Calu3 (cell line): ENCODE data around the gene DNAJC28. TPM values are rescaled to one million over a fixed set of nuclear protein-coding genes. Genes with fewer than 3 reads are reported as not detected.
"Not testable (repeated sequence)": the region's sequence is repeated elsewhere in the genome, so short reads cannot be mapped to it uniquely, and the experiment has no call there.

Experiments used
- BruUV-seq: library from RNA; stranded (reverse); fragments of 400-500 nt; replicated peaks from 2 replicates; lab custom pipeline; 2021; lab: Mats Ljungman, UMichigan
- CTCF ChIA-PET: fragments of 300-600 bp; sonication (Branson Sonifier 250); formaldehyde crosslinking; loops from one replicate; lab custom pipeline; 2022; ENCODE audit warnings: antibody characterized with exemption; lab: Charles Lee
- DNase-seq: peaks from one replicate; pipeline ENCODE4 v3.0.0; 2022
- H3K27ac Mint-ChIP-seq: one replicate; pipeline ENCODE4 v1.8.0; 2022; ENCODE audit warnings: mixed read lengths; ENCODE audit not compliant: unreplicated experiment
- H3K27me3 Mint-ChIP-seq: one replicate; pipeline ENCODE4 v1.8.0; 2022; ENCODE audit warnings: mixed read lengths; ENCODE audit not compliant: unreplicated experiment
- H3K36me3 Mint-ChIP-seq: one replicate; pipeline ENCODE4 v1.8.0; 2022; ENCODE audit warnings: mild to moderate bottlenecking, moderate library complexity, mixed read lengths; ENCODE audit not compliant: insufficient read depth, unreplicated experiment
- H3K4me1 Mint-ChIP-seq: one replicate; pipeline ENCODE4 v1.8.0; 2022; ENCODE audit warnings: mild to moderate bottlenecking, low read depth, mixed read lengths; ENCODE audit not compliant: unreplicated experiment
- H3K4me3 Mint-ChIP-seq: one replicate; pipeline ENCODE4 v1.8.0; 2022; ENCODE audit warnings: mild to moderate bottlenecking, low read depth, moderate library complexity, mixed read lengths; ENCODE audit not compliant: unreplicated experiment
- H3K9me3 Mint-ChIP-seq: one replicate; pipeline ENCODE4 v1.8.0; 2022; ENCODE audit warnings: low read depth, mixed read lengths; ENCODE audit not compliant: unreplicated experiment
- CTCF ChIP-seq: fragments of 200-600 bp; IDR thresholded peaks from one replicate; pipeline ENCODE4 v1.8.0; 2022; ENCODE audit warnings: antibody characterized with exemption; ENCODE audit not compliant: unreplicated experiment
- intact Hi-C: fragments of 100-400 bp; cut with micrococcal nuclease; formaldehyde crosslinking; loops from one replicate; pipeline ENCODE4 v1.10.0; 2022; ENCODE audit not compliant: unreplicated experiment
- total RNA-seq: library from RNA; stranded (reverse); gene quantifications from 2 replicates; pipeline ENCODE4 v1.2.3, GENCODE V29; 2022

DNAJC28 gene
- total RNA-seq, 1 experiment from 2014 or later = 1.2 TPM

- no peak overlapping the region for H3K4me3 Mint-ChIP-seq
- peaks cover 17% of the 10 kb centered on the region for H3K36me3 Mint-ChIP-seq
Measured at GRCh38 chr21:33455686-33456446, 35.6 kb downstream of the DNAJC28 start.

DNA sequence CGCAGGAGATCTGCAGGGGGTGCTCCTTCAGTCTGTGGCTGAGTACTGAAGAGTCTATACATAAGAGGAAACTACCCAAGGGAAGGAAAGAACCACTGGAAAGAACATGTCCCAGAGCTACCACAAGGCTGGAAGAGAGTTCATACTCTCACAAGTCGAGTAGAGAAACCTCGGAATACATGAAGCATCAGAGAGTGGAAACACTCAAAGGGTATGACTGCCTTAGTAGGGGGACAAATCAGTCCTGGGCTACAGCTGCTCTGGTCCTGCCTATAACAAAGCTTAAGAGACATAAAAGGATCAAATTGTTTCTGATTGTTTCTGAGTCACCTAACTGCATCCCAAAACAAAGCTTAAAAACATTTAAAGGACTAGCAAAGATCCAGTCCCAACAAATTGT is 39.2 kb downstream of the DNAJC28 start:
- no peak overlapping the region for H3K27ac Mint-ChIP-seq
- no peak for DNase-seq
- intact Hi-C loops = no loop called here
- H3K36me3 Mint-ChIP-seq = peaks cover 12% of the 10 kb centered on the region
- CTCF ChIA-PET = no interaction called here
- H3K4me1 Mint-ChIP-seq = peaks cover 16% of the 10 kb centered on the region
- TF ChIP-seq CTCF = no peak
- no peaks in the 10 kb centered on the region for H3K27me3 Mint-ChIP-seq
- no peaks in the 10 kb centered on the region for H3K9me3 Mint-ChIP-seq
- BruUV-seq = no TSS peak
- H3K4me3 Mint-ChIP-seq = no peak overlapping the region

More at GRCh38 chr21:33455686-33456446, 35.6 kb downstream of the DNAJC28 start:
- Mint-ChIP-seq H3K4me1 (peaks cover 16% of the 10 kb centered on the region), H3K27me3 (no peaks in the 10 kb centered on the region), H3K9me3 (no peaks in the 10 kb centered on the region), H3K27ac (no peak overlapping the region)
- TF ChIP-seq CTCF = no peak
- no TSS peak for BruUV-seq
- CTCF ChIA-PET = no interaction called here
- intact Hi-C loops = no loop called here
- no peak for DNase-seq

DNA sequence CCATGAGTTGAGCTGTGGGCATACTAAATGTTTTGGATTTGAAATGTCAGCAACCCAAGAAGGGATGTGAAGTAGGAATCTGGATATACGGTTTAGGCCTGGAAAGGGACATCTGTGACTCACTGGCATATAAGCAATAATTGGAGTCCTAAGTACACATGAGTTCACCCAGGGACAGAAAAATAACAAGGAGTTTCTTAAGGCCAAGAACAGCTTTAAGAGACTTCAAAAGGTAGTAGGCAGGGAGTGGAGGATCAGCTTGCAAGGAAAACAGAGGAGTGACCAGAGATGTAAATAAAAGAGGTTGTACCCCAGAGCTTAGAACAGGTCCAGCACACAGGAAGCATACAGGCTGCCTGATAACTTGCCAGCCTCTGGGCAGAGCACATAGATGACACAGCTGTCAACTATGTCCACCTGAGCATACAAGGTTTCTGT is 39.9 kb downstream of the DNAJC28 start:
- no peak overlapping the region for H3K4me3 Mint-ChIP-seq
- intact Hi-C loops = no loop called here
- CTCF ChIA-PET = no interaction called here
- no peaks in the 10 kb centered on the region for H3K9me3 Mint-ChIP-seq
- H3K27me3 Mint-ChIP-seq = no peaks in the 10 kb centered on the region
- H3K27ac Mint-ChIP-seq = no peak overlapping the region
- H3K4me1 Mint-ChIP-seq = peaks cover 16% of the 10 kb centered on the region
- DNase-seq = no peak
- no TSS peak for BruUV-seq
- peaks cover 12% of the 10 kb centered on the region for H3K36me3 Mint-ChIP-seq
- no peak for TF ChIP-seq CTCF

- no peak overlapping the region for H3K27ac Mint-ChIP-seq
- no peak for TF ChIP-seq CTCF
- no peaks in the 10 kb centered on the region for H3K27me3 Mint-ChIP-seq
- BruUV-seq = no TSS peak
- CTCF ChIA-PET = no interaction called here
- peaks cover 12% of the 10 kb centered on the region for H3K36me3 Mint-ChIP-seq
- peaks cover 16% of the 10 kb centered on the region for H3K4me1 Mint-ChIP-seq
- DNase-seq = no peak
- no peak overlapping the region for H3K4me3 Mint-ChIP-seq
- intact Hi-C loops = no loop called here
- no peaks in the 10 kb centered on the region for H3K9me3 Mint-ChIP-seq
Measured at GRCh38 chr21:33449616-33450015, 41.9 kb downstream of the DNAJC28 start.

- H3K36me3 Mint-ChIP-seq, H3K9me3 Mint-ChIP-seq, H3K27me3 Mint-ChIP-seq, BruUV-seq, H3K27ac Mint-ChIP-seq, H3K4me1 Mint-ChIP-seq, intact Hi-C loops, DNase-seq, H3K4me3 Mint-ChIP-seq: not testable (repeated sequence)
- CTCF ChIA-PET = interaction anchor here (0.7 kb wide), 2 partner anchors 147 to 263 kb away, joined by 4 read pairs; no protein-coding TSS in a partner anchor
Measured at GRCh38 chr21:33446620-33447019, 44.9 kb downstream of the DNAJC28 start.
